ENCODE data around the gene NBPF1.
"Not testable (repeated sequence)": the region's sequence is repeated elsewhere in the genome, so short reads cannot be mapped to it uniquely, and the experiment has no call there.

DNA sequence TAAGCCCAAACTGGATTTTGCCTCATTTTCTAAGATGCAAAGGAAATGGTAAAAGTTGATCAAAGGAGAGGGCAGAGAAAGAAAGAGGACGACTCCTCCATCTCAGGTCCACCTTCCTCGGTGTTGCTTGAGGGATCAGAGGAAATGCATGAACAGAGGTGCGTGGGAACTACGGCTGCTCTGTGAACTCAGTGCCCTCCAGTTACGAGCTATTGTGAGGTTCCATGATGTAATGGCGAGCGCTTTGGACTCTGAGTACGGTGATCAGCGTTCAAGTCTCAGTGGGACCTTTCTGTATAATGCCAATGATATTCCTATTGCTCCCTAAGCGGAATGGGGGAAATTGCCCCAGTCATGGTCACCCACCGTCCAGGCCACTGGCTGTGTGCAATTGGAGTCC, 60.1 kb downstream of the NBPF1 start:
- TF ChIP-seq EZH2, EZH2phosphoT487 (IDR thresholded peaks at IDR 0.05): not testable (repeated sequence)
- TF ChIP-seq, protein P1, sequence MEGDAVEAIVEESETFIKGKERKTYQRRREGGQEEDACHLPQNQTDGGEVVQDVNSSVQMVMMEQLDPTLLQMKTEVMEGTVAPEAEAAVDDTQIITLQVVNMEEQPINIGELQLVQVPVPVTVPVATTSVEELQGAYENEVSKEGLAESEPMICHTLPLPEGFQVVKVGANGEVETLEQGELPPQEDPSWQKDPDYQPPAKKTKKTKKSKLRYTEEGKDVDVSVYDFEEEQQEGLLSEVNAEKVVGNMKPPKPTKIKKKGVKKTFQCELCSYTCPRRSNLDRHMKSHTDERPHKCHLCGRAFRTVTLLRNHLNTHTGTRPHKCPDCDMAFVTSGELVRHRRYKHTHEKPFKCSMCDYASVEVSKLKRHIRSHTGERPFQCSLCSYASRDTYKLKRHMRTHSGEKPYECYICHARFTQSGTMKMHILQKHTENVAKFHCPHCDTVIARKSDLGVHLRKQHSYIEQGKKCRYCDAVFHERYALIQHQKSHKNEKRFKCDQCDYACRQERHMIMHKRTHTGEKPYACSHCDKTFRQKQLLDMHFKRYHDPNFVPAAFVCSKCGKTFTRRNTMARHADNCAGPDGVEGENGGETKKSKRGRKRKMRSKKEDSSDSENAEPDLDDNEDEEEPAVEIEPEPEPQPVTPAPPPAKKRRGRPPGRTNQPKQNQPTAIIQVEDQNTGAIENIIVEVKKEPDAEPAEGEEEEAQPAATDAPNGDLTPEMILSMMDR (IDR thresholded peaks at IDR 0.05): not testable (repeated sequence)

Measured in neural progenitor cell (in vitro differentiated cells).